Medulla oblongata (tissue), 1 donor: ENCODE data around the gene ZNF239.
"Not testable (repeated sequence)": the region's sequence is repeated elsewhere in the genome, so short reads cannot be mapped to it uniquely, and the experiment has no call there.

ENCODE experiments used
- DNase-seq: peaks from one replicate; pipeline ENCODE4 v3.0.0-alpha.2; 2015; ENCODE audit errors: extremely low spot score

ZNF239 gene

DNA sequence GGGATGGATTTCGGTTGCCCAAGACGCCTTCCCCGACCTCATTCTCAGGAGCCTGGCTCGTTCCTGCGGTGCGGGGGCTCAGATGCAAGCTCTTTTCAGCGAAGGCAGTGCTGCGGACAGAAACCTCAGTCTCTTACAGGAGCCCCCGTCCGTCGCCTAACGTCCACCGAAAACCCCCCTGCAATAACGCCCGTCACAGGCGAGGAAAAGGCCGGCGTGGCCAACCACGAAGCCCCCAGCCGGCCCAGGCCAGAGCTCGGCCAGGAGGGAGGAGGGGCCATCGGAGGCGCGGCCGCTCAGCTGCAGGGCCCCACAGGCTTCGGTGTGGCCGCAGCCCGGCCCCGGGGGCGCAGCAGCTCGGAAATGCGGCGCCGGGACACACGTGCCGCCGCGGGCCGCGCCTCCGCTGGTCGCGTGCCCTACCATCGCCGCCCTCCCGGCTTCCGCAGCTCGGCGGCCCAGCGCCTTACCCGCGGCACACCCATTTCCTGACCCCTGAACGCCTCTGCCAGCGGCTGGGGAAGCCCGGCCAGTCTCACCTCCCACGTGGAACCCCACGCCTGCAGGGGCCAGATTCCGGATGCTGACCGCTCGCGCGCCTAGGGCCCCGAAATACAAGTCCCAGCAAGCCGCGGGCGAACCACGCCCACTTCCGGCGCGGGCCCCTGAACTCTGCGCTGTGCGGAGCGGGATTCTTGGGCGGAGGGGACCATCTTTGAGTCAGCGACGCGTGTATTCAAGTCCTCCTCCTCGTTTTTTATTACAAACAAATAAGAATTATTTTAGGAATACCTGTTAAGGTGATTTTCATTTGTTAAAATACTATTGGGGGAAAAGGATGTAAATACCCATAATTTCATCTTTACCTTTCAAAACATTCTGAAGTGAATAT, at the start of gene ZNF239:
ZNF239 (minus strand) TSS at position 616 of the 892 bp plus-strand sequence. CDS start 16,537 bp downstream, outside the sequence.
- DNase-seq, result peak; percentile 88

DNA sequence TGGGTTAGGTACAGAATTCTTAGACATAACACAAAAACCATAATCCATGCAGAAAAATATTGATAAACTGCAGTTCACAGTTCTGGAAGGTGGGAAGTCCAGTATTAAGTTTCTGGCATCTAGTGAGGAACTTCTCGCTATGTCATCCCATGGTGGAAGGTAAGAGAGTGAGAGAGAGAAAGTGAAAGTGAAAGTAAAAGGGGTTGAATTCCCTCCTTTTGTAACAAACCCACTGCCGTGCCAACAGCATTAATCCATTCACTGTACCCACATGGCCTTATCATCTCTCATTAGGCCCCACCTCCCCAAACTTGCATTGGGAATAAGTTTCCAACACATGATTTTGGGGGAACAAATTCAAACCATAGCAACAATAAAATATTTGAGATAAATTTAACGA, 48.9 kb upstream of the ZNF239 start:
- peak; percentile 51 for DNase-seq

- DNase-seq, result no peak
These were observed 47.6 kb upstream of the ZNF239 start for GRCh38 chr10:43622038-43622437.

DNA sequence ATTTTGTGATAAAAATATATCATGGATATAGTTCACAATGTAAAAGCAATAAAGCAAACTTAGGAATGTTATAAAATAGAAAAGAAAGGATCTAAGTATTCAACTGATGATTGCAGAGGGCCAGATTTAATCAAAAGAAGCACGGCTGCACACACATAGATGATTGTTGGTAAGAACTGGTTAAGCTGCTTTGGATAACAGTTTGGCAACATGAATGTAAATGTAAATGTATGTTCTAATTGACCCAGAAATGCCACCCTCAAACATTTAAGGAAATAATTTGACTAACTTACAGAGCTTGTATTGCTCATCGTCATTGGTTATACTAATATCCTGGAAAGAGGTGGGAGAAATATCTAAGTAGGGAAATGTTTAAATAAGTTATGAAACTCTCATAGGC, 45.0 kb upstream of the ZNF239 start:
- no peak for DNase-seq

DNA sequence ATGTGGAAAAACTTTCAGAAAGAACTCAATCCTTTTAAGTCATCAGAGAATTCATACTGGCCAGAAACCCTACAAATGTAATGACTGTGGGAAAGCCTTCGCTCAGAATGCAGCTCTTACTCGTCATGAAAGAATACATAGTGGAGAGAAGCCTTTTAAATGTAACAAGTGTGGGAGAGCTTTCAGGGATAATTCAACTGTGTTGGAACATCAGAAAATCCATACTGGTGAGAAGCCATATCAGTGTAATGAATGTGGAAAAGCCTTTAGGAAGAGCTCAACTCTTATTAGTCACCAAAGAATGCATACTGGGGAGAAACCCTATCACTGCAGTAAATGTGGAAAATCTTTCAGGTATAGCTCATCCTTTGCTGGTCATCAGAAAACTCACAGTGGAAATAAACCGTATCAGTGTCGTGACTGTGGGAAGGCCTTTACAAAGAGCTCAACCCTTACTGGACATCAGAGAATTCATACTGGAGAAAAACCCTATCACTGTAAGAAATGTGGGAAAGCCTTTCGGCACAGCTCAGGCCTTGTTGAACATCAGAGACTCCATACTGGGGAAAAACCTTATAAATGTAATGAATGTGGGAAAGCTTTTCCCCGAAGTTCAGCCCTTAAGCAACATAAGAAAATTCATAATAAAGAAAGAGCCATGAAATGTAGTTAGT, 42.4 kb upstream of the ZNF239 start:
- DNase-seq, result no peak

DNA sequence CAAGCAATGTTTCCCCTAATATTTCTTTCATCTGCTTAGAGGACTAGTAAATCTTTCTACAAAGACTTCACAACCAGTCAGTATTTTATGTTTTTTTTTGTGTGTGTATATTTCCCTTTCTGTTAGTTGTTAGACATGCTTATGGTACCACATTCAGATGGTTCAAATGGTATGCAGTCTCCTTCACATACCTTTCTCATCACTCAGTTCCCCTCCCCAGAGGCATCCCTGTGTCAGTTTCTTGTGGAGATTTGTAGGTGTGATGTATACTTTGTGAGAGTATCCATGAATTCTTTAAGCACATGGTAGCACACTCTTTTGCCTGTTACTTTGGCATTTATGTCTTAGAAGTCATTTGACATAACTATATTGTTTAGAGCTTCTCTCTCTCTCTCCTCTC, 36.2 kb upstream of the ZNF239 start:
- no peak for DNase-seq

DNA sequence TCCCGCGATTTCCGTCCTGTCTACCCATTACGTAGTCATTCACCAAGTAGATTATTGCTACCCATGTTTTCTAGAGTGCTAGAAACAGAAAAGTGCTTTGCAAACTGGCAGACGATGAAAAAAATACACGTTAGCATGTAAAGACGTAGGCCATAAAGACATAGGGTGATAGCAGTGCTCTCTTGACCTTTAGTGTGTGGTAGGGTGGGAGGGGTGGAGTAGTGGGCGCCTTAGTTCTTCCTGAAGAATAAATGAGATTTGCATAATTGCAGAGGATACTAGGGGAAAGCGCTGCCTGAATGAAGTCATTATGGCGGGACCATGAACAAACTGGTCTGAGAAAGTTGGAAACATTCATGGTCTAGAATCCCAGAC, 32.8 kb upstream of the ZNF239 start:
- DNase-seq, result no peak

DNA sequence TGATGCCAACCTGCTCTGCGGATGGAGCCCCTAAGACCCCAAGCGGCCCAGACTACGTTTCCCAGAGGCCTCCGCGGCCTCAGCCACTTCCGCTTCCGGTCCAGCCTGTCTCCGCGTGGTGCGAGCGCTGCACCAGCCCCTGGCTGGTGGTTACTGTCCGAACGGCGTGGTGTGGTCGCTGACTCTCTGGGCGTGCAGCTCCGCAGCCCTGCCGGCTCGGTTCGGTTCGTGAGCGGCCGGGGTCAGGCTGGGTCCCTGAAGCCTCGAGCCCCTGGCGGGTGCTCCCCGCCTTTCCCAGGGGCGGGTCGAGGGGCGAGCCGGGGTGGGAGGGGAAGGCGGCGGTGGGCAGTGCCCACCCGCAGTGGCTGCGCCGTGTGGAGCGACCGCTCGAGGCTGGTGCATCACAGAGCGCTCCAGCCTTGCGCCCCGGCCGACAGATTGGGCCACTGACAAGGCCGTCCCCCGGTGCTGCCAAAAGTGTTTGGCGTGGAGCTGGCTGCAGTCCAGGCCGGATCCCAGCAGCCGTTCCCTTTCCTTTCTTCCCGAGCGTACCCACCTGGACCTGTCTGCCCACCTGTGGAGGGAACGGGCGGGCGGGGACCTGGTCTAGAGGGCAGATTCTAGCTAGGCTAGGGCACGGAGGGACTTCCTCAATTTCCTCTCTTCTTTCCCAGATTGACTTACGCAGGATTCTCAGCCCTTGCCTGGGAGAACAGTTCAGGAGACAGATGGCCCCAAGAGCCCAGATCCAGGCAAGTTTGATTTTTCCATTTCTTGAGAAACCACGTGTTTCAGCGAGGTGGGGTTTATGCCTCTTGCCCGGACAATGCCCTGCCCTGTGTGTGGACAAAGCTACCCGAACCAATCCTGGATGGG, 32.1 kb upstream of the ZNF239 start, which contains the start of gene ZNF485:
ZNF485 (plus strand) TSS at position 116 of the 876 bp plus-strand sequence; CDS start at position 729, 613 bp downstream.
- DNase-seq, result peak; percentile 65

- no peak for DNase-seq
These were observed 31.5 kb upstream of the ZNF239 start for GRCh38 chr10:43605850-43606322.

DNA sequence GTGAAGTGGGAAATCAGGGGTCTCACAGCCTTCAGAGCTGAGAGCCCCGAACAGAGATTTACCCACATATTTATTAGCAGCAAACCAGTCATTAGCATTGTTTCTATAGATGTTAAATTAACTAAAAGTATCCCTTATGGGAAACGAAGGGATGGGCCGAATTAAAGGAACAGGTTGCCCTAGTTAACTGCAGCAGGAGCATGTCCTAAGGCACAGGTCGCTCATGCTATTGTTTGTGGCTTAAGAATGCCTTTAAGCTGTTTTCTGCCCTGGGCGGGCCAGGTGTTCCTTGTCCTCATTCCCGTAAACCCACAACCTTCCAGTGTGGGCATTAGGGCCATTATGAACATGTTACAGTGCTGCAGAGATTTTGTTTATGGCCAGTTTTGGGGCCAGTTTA, 27.2 kb upstream of the ZNF239 start:
- not testable (repeated sequence) for DNase-seq

DNA sequence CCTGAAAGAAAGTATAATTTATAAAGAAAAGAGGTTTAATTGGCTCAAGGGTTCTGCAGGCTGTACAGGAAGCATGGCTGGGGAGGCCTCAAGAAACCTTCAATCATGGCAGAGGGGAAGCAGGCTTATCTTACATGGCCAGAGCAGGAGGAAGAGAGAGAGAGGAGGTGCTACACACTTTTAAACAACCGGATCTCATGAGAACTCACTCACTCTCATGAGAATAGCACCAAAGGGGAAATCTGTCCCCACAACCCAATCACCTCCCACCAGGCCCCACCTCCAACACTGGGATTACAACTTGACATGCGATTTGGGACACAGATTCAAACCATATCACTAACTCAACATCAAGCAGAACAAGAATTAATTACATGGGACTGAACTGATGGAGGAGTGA, 24.9 kb upstream of the ZNF239 start:
- DNase-seq, result no peak

- DNase-seq, result no peak
These were observed 24.0 kb upstream of the ZNF239 start for GRCh38 chr10:43598446-43598845.

DNA sequence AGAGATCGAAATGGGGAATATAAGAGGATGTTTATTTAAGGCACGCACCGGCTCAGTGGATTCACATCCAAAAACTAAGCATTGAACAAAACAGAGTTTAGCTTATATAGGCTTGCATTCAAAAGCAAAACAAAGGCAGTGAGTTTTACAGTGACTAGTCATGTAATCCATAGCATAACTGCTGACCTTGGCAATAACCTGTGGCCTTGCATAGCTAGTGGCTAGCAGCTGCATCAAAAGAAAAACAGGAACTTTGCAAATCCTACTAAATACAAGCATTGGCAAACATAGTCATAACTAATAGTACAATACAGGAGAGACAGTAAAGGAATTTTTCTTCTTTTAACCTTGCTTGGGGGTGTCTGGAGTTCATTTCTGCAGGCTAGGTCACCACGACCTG, 22.1 kb upstream of the ZNF239 start:
- DNase-seq, result no peak

DNA sequence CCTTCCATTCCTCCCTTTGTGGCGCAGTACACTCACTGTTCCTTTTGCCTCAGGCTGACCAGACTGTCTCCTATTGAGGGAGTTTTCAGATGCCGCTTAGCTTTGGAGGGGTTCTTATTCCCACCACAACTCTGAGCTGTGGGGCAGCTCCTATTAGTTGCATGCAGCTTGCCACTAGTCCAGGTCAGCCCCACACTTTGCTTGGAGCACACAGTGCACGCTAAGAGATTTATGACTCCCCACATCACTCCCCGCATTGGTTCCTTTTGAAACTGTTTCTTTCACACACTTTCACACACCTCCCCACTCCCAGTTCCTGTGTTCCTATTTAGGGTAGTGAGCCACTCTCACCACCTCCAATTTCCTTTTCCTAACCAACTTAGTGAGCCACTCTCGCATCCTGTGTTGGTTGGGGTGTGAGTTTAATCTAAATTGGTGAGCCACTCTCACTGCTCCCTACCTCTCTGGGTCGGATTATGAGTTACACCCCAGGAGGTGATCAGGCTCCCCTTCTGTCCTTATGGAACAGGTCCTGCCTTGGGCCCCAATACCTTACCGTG, 21.4 kb upstream of the ZNF239 start:
- no peak for DNase-seq

- DNase-seq, result peak; percentile 14
These were observed 20.7 kb upstream of the ZNF239 start for GRCh38 chr10:43594944-43595589.

DNA sequence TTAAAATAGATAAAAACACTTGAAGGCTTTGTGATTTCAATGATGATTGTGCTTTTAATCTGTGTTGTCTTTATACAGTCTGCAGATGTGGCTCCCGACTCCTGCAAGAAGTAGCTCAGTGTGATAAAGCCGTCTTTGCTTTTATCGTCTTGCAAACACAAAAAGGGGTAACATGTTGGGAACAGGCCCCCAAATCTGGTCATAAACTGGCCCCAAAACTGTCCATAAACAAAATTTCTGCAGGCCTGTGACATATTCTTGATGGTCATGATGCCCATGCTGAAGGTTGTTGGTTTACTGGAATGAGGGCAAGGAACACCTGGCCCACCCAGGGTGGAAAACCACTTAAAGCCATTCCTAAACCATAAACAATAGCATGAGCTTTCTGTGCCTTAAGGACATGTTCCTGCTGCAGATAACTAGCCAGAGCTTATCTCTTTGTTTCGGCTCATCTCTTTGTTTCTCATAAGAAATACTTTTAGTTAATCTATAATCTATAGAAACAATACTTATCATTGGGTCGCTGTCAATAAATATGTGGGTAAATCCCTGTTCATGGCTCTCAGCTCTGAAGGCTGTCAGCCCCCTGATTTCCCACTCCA, 17.0 kb upstream of the ZNF239 start:
- DNase-seq, result no peak

GRCh38 chr10:43586730-43587115, 12.3 kb upstream of the ZNF239 start:
- DNase-seq, result not testable (repeated sequence)

GRCh38 chr10:43585981-43586729, 11.7 kb upstream of the ZNF239 start:
- no peak for DNase-seq

DNA sequence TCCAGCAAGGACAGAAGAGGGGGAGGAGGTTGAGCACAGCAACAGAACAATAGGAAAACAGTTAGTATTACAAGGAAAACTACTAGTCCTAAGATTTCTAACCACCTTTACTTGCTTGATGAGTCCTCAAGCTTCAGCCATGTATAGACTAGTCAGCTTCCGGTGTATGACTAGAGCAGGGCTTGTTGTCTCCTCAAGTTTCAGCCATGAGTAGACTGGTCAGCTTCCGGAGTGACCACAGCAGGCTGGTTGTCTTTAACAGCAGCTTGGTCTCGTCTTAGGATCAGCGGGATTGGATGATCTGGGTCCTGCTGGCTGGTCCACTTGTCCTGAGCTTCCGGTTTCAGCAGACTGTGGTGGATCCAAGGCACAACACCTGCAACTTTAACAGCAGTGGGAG, 10.6 kb upstream of the ZNF239 start:
- DNase-seq, result no peak

GRCh38 chr10:43584051-43584450, 9.6 kb upstream of the ZNF239 start:
- no peak for DNase-seq
